ENCODE data around the gene PDILT.

GRCh38 chr16:20363191-20363590 is 41.3 kb downstream of the PDILT start:
- TF ChIP-seq CTCF (IDR thresholded peaks at IDR 0.05) = no peak
- no peak for TF ChIP-seq POLR2AphosphoS5 (IDR thresholded peaks at IDR 0.05; ENCODE audit: insufficient read depth in 1 of 2, low read depth in 1 of 2)
